ENCODE measurements around the gene ALPL. TPM values are rescaled to one million over a fixed set of nuclear protein-coding genes. Genes with fewer than 3 reads are reported as not detected.

ALPL gene
- 7.2 and 7.4 TPM in 2 replicates for total RNA-seq

DNA sequence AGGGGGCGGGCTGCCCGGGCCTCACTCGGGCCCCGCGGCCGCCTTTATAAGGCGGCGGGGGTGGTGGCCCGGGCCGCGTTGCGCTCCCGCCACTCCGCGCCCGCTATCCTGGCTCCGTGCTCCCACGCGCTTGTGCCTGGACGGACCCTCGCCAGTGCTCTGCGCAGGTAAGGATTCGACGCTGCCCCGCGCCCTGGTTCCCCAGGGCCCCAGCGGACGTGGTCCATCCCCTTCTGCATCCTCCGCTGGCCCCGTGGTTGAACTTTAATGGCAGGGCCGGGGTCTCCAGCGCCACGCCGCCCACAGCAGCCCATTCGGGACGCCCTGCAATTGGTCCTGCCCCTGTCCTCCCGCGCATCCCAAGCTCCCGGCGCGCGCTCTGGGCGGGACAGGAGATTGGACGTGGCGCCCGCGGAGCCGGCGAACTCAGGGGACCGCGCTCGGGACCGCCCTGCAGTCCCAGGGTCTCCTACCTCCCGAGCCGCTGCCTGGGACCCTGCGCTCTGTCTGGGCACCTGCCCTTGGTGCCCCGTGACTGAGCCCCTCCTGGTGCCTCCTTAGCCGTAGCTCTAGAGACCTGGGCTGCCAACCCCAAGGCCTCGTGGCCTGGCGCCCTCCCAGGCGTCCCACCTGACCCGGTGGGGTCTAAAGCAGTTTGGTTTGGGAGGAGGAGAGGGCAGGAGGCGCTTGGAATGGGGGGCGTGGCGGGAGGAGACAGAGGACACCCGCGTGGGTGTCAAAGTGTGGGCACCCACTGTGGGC lies at the start of gene ALPL:
Gene ALPL, plus strand, starts transcription at position 73 of the 762 bp plus-strand sequence. CDS start 44,659 bp downstream, outside the sequence.

Other genes starting within 250 kb of the ALPL start
- 79.7 and 83.4 TPM in 2 replicates for gene ECE1, start 219.0 kb upstream of the ALPL start, total RNA-seq
- 17.7 and 20.3 TPM in 2 replicates for gene NBPF3, start 69.3 kb upstream of the ALPL start, total RNA-seq
- not detected in 2 replicates for gene RAP1GAP, start 159.9 kb downstream of the ALPL start, total RNA-seq

Measured in bronchus fibroblast of lung (primary cell).